Osteocyte (in vitro differentiated cells): ENCODE results near the gene ATAD3B. TPM values are rescaled to one million over a fixed set of nuclear protein-coding genes. Genes with fewer than 3 reads are reported as not detected.
"Not testable (repeated sequence)": the region's sequence is repeated elsewhere in the genome, so short reads cannot be mapped to it uniquely, and the experiment has no call there.

Experiments used
- DNase-seq: peaks from one replicate; pipeline ENCODE4 v3.0.0; 2021; ENCODE audit warnings: mixed read lengths; ENCODE audit not compliant: unreplicated experiment; ENCODE audit errors: extremely low spot score
- H3K27ac Mint-ChIP-seq: one replicate; pipeline ENCODE4 v1.8.0; 2021; ENCODE audit warnings: mild to moderate bottlenecking, mixed read lengths; ENCODE audit not compliant: unreplicated experiment
- H3K27me3 Mint-ChIP-seq: one replicate; pipeline ENCODE4 v1.8.0; 2021; ENCODE audit warnings: mixed read lengths; ENCODE audit not compliant: unreplicated experiment
- H3K36me3 Mint-ChIP-seq: one replicate; pipeline ENCODE4 v1.8.0; 2021; ENCODE audit warnings: mixed read lengths; ENCODE audit not compliant: unreplicated experiment
- H3K4me1 Mint-ChIP-seq: one replicate; pipeline ENCODE4 v1.8.0; 2021; ENCODE audit warnings: mixed read lengths; ENCODE audit not compliant: unreplicated experiment
- H3K4me3 Mint-ChIP-seq: one replicate; pipeline ENCODE4 v1.8.0; 2021; ENCODE audit warnings: mild to moderate bottlenecking, moderate library complexity, mixed read lengths; ENCODE audit not compliant: unreplicated experiment
- H3K9me3 Mint-ChIP-seq: one replicate; pipeline ENCODE4 v1.8.0; 2021; ENCODE audit warnings: mixed read lengths; ENCODE audit not compliant: unreplicated experiment
- total RNA-seq: library from RNA; stranded (reverse); gene quantifications from 2 replicates; pipeline ENCODE4 v1.2.1, GENCODE V29; 2021
- TF ChIP-seq, protein P1 (sequence below): fragments of 200-600 bp; sonication (generic); IDR thresholded peaks from 2 replicates; pipeline ENCODE4 v1.5.0; 2021; ENCODE audit warnings: antibody characterized with exemption, mild to moderate bottlenecking, moderate library complexity

The ATAD3B gene
- total RNA-seq, 1 donor from 2014 or later: 26.9 TPM

DNA sequence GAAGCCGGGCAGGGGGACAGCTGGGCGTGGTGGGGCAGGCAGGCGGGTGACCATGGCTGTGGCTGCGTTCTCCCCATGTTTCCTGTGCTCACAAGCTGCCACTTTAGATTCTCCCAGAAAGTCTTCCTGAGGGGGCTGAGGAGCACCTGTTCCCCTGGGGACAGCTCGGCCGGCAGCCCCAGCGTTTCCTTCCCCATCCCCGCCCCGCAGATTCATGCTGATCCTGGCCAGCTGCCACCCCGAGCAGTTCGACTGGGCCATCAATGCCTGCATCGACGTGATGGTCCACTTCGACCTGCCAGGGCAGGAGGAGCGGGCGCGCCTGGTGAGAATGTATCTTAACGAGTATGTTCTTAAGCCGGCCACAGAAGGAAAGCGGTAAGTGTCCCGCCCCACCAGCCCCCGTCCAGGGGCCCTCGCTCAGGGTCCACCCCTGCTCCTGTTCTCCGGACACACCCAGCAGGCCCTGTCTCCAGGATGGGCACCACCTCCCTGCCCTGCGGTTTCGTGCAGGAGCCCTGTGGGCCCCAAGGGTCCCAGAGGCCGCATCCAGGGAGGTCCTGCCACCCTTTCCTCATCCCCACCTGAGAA lies 10.9 kb upstream of the ATAD3B start:
- Mint-ChIP-seq H3K9me3 (no peaks in the 10 kb centered on the region), H3K4me3 (no peak overlapping the region), H3K27ac (no peak overlapping the region), H3K36me3 (no peaks in the 10 kb centered on the region), H3K27me3 (no peaks in the 10 kb centered on the region), H3K4me1 (no peaks in the 10 kb centered on the region)
- DNase-seq: no peak
- TF ChIP-seq, protein P1, sequence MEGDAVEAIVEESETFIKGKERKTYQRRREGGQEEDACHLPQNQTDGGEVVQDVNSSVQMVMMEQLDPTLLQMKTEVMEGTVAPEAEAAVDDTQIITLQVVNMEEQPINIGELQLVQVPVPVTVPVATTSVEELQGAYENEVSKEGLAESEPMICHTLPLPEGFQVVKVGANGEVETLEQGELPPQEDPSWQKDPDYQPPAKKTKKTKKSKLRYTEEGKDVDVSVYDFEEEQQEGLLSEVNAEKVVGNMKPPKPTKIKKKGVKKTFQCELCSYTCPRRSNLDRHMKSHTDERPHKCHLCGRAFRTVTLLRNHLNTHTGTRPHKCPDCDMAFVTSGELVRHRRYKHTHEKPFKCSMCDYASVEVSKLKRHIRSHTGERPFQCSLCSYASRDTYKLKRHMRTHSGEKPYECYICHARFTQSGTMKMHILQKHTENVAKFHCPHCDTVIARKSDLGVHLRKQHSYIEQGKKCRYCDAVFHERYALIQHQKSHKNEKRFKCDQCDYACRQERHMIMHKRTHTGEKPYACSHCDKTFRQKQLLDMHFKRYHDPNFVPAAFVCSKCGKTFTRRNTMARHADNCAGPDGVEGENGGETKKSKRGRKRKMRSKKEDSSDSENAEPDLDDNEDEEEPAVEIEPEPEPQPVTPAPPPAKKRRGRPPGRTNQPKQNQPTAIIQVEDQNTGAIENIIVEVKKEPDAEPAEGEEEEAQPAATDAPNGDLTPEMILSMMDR: no peak

DNA sequence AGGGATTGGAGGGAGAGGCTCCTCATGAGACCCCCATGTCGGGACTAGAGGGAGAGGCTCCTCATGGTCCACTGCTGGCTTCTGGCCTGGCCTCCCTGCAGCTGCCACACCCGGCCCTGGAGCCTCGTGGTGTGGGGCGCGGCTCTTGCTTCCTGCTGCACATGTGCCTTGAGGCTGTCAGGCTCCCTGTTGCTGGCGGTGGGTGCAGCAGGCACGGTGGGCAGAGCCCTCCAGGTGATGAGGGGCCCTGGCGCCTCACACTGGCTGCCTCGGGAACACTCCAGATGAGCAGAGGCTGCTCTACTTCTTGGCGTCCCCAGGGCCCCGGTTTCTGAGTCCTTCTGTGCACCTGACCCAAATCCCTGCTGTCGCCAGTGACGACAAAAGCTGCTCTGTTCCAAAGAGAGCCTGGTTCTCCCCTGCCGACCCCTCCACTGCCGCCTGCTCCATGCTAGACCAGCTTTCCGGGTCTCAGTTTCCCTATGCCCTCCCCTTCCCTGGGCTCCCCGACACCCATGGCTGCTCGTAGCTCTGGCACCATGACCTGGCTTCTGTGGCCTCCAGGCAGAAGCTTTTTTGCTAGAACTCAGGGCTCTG lies 9.7 kb upstream of the ATAD3B start:
- H3K27ac Mint-ChIP-seq: no peak overlapping the region
- H3K4me3 Mint-ChIP-seq: no peak overlapping the region
- no peaks in the 10 kb centered on the region for H3K9me3 Mint-ChIP-seq
- H3K4me1 Mint-ChIP-seq: no peaks in the 10 kb centered on the region
- no peak for DNase-seq
- H3K36me3 Mint-ChIP-seq: no peaks in the 10 kb centered on the region
- H3K27me3 Mint-ChIP-seq: no peaks in the 10 kb centered on the region
- TF ChIP-seq, protein P1: no peak

DNA sequence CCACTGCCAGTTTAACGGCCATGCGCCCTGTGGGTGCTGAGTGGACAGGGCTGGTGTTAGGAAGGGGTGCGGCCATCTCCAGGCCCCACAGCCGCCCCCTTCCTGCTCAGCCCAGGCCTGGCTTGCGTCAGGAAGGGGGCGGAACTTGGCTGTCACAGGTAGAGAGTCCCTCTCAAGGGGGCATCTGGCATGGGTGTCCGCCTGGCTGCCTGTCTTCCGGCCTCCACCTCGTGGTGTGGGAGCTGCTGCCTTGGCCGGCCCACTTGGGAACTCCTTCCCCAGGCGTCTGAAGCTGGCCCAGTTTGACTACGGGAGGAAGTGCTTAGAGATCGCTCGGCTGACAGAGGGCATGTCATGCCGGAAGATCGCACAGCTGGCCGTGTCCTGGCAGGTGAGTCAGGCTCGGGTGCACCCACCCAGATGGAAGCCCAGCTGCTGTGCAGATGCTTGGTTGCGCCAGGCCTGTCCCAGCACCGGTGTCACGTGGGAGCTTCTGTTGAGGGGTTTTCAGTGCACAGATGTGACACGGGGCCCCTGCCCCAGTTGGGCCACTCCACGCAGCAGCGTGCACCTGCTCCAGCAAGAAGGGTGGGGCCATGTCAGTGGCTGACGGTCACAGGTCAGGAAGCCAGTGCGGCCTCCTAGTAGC lies 9.1 kb upstream of the ATAD3B start:
- DNase-seq: no peak
- Mint-ChIP-seq H3K4me1 (no peaks in the 10 kb centered on the region), H3K27me3 (no peaks in the 10 kb centered on the region), H3K9me3 (no peaks in the 10 kb centered on the region), H3K36me3 (no peaks in the 10 kb centered on the region), H3K4me3 (no peak overlapping the region), H3K27ac (no peak overlapping the region)
- TF ChIP-seq, protein P1: no peak

- TF ChIP-seq, protein P1: no peak
- Mint-ChIP-seq H3K9me3 (no peaks in the 10 kb centered on the region), H3K27me3 (no peaks in the 10 kb centered on the region), H3K4me1 (no peaks in the 10 kb centered on the region), H3K27ac (no peak overlapping the region), H3K36me3 (no peaks in the 10 kb centered on the region), H3K4me3 (no peak overlapping the region)
- DNase-seq: no peak
These were observed 8.3 kb upstream of the ATAD3B start for GRCh38 chr1:1463312-1463711.

DNA sequence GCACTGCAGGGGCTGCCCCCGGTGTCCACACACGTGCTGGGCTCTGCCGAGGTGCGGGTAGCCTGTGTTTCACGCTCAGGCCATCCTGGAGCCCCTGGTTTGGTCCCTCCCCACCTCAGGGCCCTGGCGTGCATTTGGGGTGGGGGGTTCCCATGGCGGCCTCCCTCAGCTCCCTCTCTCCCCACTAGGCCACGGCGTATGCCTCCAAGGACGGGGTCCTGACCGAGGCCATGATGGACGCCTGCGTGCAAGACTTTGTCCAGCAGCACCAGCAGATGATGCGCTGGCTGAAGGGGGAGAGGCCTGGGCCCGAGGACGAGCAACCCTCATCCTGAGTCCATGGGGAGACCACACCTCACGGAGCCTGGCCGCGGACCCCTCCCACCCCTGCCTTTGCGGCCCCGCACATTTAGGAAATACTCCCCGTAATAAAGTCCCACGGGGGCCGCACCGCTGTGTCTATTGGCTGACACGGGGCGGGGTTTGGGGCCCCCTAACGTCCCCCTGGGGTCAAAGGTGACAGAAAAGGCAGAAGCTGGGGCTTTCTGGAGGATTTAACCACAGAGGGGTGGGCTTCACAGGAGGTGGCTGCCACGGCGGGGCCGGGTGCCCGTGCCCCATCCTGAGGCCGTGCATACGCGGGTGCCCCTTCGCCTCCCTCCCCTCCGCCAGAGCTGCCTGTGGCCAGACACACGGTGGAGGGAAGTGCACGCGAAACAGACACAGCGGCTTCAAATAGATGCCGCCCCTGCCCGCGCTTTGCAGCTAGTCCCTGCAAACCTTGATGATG lies 3.2 kb upstream of the ATAD3B start:
- not testable (repeated sequence) for H3K27ac Mint-ChIP-seq, H3K4me3 Mint-ChIP-seq
- peaks cover 21% of the 10 kb centered on the region for H3K4me1 Mint-ChIP-seq

More for the DNA sequence above, 3.2 kb upstream of the ATAD3B start:
- H3K36me3 Mint-ChIP-seq, H3K27me3 Mint-ChIP-seq, H3K9me3 Mint-ChIP-seq, DNase-seq: not testable (repeated sequence)
